ENCODE results near the gene MGLL.

The MGLL gene

GRCh38 chr3:127822041-127822681 is at the start of gene MGLL:
Gene MGLL (minus strand): TSS chr3:127822515. CDS start chr3:127822318, 197 bp downstream.
- DNase-seq, result no peak

GRCh38 chr3:127870156-127870555 is 47.8 kb upstream of the MGLL start:
- no peak for DNase-seq

GRCh38 chr3:127867986-127868385 is 45.7 kb upstream of the MGLL start:
- DNase-seq, result no peak

- no peak for DNase-seq
Observed at GRCh38 chr3:127867412-127867811, 45.1 kb upstream of the MGLL start.

- no peak for DNase-seq
Observed at GRCh38 chr3:127865941-127866340, 43.6 kb upstream of the MGLL start.

- no peak for DNase-seq
Observed at GRCh38 chr3:127860211-127860696, 37.9 kb upstream of the MGLL start.

- no peak for DNase-seq
Observed at GRCh38 chr3:127859730-127860129, 37.4 kb upstream of the MGLL start.

GRCh38 chr3:127858937-127859336 is 36.6 kb upstream of the MGLL start:
- DNase-seq, result no peak

GRCh38 chr3:127858521-127858920 is 36.2 kb upstream of the MGLL start:
- DNase-seq, result no peak

GRCh38 chr3:127857333-127857732 is 35.0 kb upstream of the MGLL start:
- DNase-seq, result no peak

- no peak for DNase-seq
Observed at GRCh38 chr3:127856801-127857200, 34.5 kb upstream of the MGLL start.

GRCh38 chr3:127855246-127855645 is 32.9 kb upstream of the MGLL start:
- DNase-seq, result no peak

- no peak for DNase-seq
Observed at GRCh38 chr3:127853681-127854080, 31.4 kb upstream of the MGLL start.

GRCh38 chr3:127851899-127852298 is 29.6 kb upstream of the MGLL start:
- DNase-seq, result no peak

GRCh38 chr3:127849368-127849767 is 27.1 kb upstream of the MGLL start:
- DNase-seq, result no peak

GRCh38 chr3:127848131-127849129 is 26.1 kb upstream of the MGLL start:
- DNase-seq, result no peak

GRCh38 chr3:127847236-127847720 is 25.0 kb upstream of the MGLL start:
- no peak for DNase-seq

GRCh38 chr3:127846576-127846975 is 24.3 kb upstream of the MGLL start:
- no peak for DNase-seq

GRCh38 chr3:127844326-127844942 is 22.1 kb upstream of the MGLL start:
- no peak for DNase-seq

- DNase-seq, result no peak
Observed at GRCh38 chr3:127840671-127841070, 18.4 kb upstream of the MGLL start.

- DNase-seq, result no peak
Observed at GRCh38 chr3:127839099-127839498, 16.8 kb upstream of the MGLL start.

GRCh38 chr3:127835993-127836882 is 13.9 kb upstream of the MGLL start:
- no peak for DNase-seq

All from activated CD4-positive, CD25-positive, alpha-beta regulatory T cell treated with anti-CD3 and anti-CD28 coated beads, Interleukin-2, amount 50 U/mL, for 72 hours (primary cell).